DND-41 (cell line): Measurements from ENCODE around the gene C1orf105.

Source experiments
- EZH2 ChIP-seq: IDR thresholded peaks from 3 replicates; pipeline ENCODE4 v1.6.1; 2012; ENCODE audit warnings: borderline replicate concordance, low read depth, mild to moderate bottlenecking, moderate library complexity, low read length, inconsistent platforms; ENCODE audit not compliant: severe bottlenecking
- TF ChIP-seq, protein P1 (sequence below): IDR thresholded peaks from 2 replicates; pipeline ENCODE4 v1.5.1; 2012; ENCODE audit warnings: borderline replicate concordance, low read length, moderate library complexity, mild to moderate bottlenecking; ENCODE audit not compliant: poor library complexity, severe bottlenecking; ENCODE audit errors: extremely low read depth

- TF ChIP-seq, protein P1, sequence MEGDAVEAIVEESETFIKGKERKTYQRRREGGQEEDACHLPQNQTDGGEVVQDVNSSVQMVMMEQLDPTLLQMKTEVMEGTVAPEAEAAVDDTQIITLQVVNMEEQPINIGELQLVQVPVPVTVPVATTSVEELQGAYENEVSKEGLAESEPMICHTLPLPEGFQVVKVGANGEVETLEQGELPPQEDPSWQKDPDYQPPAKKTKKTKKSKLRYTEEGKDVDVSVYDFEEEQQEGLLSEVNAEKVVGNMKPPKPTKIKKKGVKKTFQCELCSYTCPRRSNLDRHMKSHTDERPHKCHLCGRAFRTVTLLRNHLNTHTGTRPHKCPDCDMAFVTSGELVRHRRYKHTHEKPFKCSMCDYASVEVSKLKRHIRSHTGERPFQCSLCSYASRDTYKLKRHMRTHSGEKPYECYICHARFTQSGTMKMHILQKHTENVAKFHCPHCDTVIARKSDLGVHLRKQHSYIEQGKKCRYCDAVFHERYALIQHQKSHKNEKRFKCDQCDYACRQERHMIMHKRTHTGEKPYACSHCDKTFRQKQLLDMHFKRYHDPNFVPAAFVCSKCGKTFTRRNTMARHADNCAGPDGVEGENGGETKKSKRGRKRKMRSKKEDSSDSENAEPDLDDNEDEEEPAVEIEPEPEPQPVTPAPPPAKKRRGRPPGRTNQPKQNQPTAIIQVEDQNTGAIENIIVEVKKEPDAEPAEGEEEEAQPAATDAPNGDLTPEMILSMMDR, result no peak
- TF ChIP-seq EZH2, result no peak
Measured at GRCh38 chr1:172477741-172478140, 57.3 kb downstream of the C1orf105 start.
